Chondrocyte (in vitro differentiated cells): ENCODE data around the gene PLCB2. TPM values are rescaled to one million over a fixed set of nuclear protein-coding genes. Genes with fewer than 3 reads are reported as not detected.

Source experiments
- DNase-seq: peaks from one replicate; pipeline ENCODE4 v3.0.0; 2021; ENCODE audit warnings: mixed read lengths, low spot score
- H3K27ac Mint-ChIP-seq: one replicate; pipeline ENCODE4 v1.8.0; 2021; ENCODE audit warnings: mild to moderate bottlenecking, moderate library complexity, mixed read lengths; ENCODE audit not compliant: unreplicated experiment
- H3K27me3 Mint-ChIP-seq: 2 replicates; pipeline ENCODE4 v1.8.0; 2021; ENCODE audit warnings: low read depth, mixed read lengths
- H3K36me3 Mint-ChIP-seq: 2 replicates; pipeline ENCODE4 v1.8.0; 2021; ENCODE audit warnings: low read depth, mixed read lengths
- H3K4me1 Mint-ChIP-seq: 2 replicates; pipeline ENCODE4 v1.8.0; 2021; ENCODE audit warnings: low read depth, mild to moderate bottlenecking, mixed read lengths
- H3K4me3 Mint-ChIP-seq: one replicate; pipeline ENCODE4 v1.8.0; 2021; ENCODE audit warnings: mild to moderate bottlenecking, moderate library complexity, mixed read lengths; ENCODE audit not compliant: unreplicated experiment
- H3K9me3 Mint-ChIP-seq: 2 replicates; pipeline ENCODE4 v1.8.0; 2021; ENCODE audit warnings: low read depth, mixed read lengths
- total RNA-seq: library from RNA; stranded (reverse); gene quantifications from 3 replicates; pipeline ENCODE4 v1.2.1, GENCODE V29; 2021
- TF ChIP-seq, protein P1 (sequence below): fragments of 200-600 bp; sonication (generic); IDR thresholded peaks from 2 replicates; pipeline ENCODE4 v1.5.0; 2021; ENCODE audit warnings: antibody characterized with exemption, mild to moderate bottlenecking, moderate library complexity

The PLCB2 gene
- total RNA-seq, 1 donor from 2014 or later, result 2.8 TPM

DNA sequence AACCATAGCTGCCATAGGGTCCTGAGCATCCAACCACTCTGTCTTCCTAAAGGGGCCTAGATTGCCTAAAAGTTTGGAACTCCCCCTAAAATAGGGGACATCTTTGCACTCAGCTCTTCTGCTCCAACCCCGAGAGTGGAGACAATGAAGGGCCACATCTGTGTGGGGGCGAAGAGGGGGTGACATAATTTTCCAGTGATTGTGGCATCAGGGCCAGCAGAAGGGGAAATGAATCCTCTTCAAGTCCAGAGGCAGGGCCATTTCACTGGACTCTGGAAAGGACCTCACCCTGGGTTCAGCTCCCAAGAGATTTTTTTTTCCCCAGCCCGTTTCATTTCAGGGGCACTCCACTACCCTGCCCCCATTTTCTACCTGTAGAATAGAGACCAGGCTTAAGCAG lies 20.2 kb downstream of the PLCB2 start:
- TF ChIP-seq, protein P1, sequence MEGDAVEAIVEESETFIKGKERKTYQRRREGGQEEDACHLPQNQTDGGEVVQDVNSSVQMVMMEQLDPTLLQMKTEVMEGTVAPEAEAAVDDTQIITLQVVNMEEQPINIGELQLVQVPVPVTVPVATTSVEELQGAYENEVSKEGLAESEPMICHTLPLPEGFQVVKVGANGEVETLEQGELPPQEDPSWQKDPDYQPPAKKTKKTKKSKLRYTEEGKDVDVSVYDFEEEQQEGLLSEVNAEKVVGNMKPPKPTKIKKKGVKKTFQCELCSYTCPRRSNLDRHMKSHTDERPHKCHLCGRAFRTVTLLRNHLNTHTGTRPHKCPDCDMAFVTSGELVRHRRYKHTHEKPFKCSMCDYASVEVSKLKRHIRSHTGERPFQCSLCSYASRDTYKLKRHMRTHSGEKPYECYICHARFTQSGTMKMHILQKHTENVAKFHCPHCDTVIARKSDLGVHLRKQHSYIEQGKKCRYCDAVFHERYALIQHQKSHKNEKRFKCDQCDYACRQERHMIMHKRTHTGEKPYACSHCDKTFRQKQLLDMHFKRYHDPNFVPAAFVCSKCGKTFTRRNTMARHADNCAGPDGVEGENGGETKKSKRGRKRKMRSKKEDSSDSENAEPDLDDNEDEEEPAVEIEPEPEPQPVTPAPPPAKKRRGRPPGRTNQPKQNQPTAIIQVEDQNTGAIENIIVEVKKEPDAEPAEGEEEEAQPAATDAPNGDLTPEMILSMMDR, result no peak
- Mint-ChIP-seq H3K4me1 (peaks cover 15% of the 10 kb centered on the region), H3K9me3 (no peaks in the 10 kb centered on the region), H3K27me3 (peaks cover 2% of the 10 kb centered on the region), H3K4me3 (no peak overlapping the region), H3K27ac (no peak overlapping the region), H3K36me3 (no peaks in the 10 kb centered on the region)
- DNase-seq, result no peak

DNA sequence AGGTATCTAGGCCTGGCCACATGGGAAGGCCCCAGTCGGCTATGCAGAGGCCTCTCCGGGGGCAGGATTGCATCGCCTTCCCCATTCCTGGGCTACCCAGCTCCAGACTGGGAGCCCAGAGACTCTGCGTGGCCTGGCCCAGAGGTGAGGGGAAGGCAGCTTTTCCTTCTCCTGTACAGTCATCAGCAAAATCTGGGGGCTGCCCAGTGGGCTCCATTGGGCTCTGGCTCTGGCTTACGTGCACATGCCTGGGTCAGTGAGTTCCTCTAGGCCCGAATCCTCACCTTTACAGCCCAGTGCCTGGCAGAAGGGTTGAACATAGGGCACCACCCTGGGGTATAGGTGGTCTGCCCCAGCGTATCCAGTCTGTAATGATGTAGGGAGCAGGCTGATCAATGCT lies 20.9 kb downstream of the PLCB2 start:
- no peak for DNase-seq
- H3K27ac Mint-ChIP-seq, result no peak overlapping the region
- H3K27me3 Mint-ChIP-seq, result peaks cover 2% of the 10 kb centered on the region
- H3K4me3 Mint-ChIP-seq, result no peak overlapping the region
- H3K36me3 Mint-ChIP-seq, result no peaks in the 10 kb centered on the region
- no peaks in the 10 kb centered on the region for H3K9me3 Mint-ChIP-seq
- TF ChIP-seq, protein P1, result no peak
- H3K4me1 Mint-ChIP-seq, result peaks cover 15% of the 10 kb centered on the region

DNA sequence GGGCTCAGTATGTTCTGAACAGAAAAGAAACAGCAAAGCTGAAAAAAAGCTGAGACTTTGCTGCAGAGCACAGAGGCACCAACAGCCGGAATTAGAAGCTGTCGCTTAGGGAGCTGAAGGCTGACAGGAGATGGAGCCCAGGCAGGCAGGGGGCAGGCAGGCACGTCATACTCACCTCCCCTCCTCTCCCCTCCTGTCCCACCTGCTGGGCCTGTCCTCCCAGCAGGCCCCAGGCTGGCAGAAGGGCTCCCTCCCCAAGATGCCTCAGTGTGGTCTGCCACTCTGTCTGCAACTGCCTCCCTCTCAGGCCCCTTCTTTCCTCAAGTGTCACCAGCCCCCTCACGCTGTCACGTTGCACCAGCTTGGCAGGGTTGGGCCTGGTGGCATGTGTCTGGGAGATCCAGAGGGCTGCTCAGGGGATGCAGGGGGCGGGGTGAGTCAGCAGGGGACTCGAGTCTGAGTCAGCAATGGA lies 21.6 kb downstream of the PLCB2 start:
- Mint-ChIP-seq H3K27me3 (peaks cover 3% of the 10 kb centered on the region), H3K27ac (no peak overlapping the region), H3K4me3 (no peak overlapping the region)

DNA sequence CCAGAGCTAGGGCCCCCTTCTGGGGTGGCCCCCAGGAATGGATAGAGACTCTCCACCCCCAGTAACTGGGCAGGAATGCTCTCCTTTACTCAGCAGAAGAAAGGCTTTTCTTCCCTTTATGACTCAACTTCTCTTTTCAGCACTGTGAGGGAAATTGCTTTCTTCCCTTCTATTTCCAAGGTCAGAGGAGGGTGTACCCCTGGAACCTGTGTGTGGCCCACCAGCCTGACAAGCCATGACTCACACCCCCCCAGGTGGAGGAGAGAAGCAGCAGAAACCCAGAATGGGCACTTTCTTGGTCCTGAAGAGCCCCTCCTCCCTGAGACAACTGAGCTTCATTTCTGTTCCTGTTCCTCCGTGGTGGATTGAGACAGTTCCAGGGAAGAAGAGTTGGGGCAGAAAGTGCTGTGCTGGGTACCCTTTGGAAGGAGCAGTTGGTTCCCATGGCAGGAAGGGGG lies 22.2 kb downstream of the PLCB2 start:
- no peak overlapping the region for H3K27ac Mint-ChIP-seq
- H3K27me3 Mint-ChIP-seq, result peaks cover 4% of the 10 kb centered on the region
- H3K9me3 Mint-ChIP-seq, result no peaks in the 10 kb centered on the region

More for the DNA sequence above, 21.6 kb downstream of the PLCB2 start:
- no peak for DNase-seq
- H3K9me3 Mint-ChIP-seq, result no peaks in the 10 kb centered on the region
- no peaks in the 10 kb centered on the region for H3K36me3 Mint-ChIP-seq
- H3K4me1 Mint-ChIP-seq, result peaks cover 15% of the 10 kb centered on the region
- TF ChIP-seq, protein P1, result no peak

DNA sequence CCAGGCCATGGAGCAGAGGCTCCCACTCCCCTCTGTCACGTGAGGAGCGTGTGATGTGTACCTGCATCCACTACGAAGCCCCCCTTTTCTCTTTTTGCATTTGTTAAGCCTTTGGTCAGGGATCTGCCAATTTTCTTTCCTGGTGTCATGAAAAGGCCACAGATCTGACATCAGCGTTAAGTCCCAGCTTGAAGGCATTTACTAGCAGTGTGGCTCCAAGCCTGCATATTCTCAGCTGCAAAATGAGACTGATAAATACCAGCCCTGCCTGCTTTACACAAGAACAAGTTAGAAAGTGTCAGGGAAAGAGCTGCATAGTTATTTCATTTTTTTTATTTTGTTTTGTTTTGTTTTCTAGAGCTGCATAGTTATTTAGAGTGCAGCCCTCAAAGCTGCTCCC lies 22.6 kb downstream of the PLCB2 start:
- peaks cover 4% of the 10 kb centered on the region for H3K27me3 Mint-ChIP-seq
- H3K4me3 Mint-ChIP-seq, result no peak overlapping the region

More for the DNA sequence above, 22.2 kb downstream of the PLCB2 start:
- H3K36me3 Mint-ChIP-seq, result no peaks in the 10 kb centered on the region
- no peak for DNase-seq
- TF ChIP-seq, protein P1, result no peak
- H3K4me1 Mint-ChIP-seq, result peaks cover 15% of the 10 kb centered on the region
- H3K4me3 Mint-ChIP-seq, result no peak overlapping the region

More for the DNA sequence above, 22.6 kb downstream of the PLCB2 start:
- TF ChIP-seq, protein P1, result no peak
- Mint-ChIP-seq H3K4me1 (peaks cover 12% of the 10 kb centered on the region), H3K9me3 (no peaks in the 10 kb centered on the region), H3K36me3 (no peaks in the 10 kb centered on the region), H3K27ac (no peak overlapping the region)
- no peak for DNase-seq
